Measurements from ENCODE around the gene EIF4G3.

EIF4G3 gene

GRCh38 chr1:20900056-20900455 is 276.6 kb downstream of the EIF4G3 start:
- Histone ChIP-seq H3K36me3 (ENCODE audit: low read length) (peaks cover 14% of the 10 kb centered on the region; the same call in 1 of the 2 replicates), H3K27me3 (ENCODE audit: low read length) (no peaks in the 10 kb centered on the region), H2AFZ (ENCODE audit: low read depth, low read length, severe bottlenecking) (no peak overlapping the region), H3K4me3 (ENCODE audit: insufficient read depth, low read length, poor library complexity, severe bottlenecking) (no peak overlapping the region), H3K79me2 (ENCODE audit: insufficient read depth, low read length) (no peaks in the 10 kb centered on the region), H3K9ac (ENCODE audit: low read length) (no peak overlapping the region), H3K27ac (ENCODE audit: low read depth, low read length) (no peak overlapping the region), H3K9me3 (ENCODE audit: insufficient read depth, low read length) (no peaks in the 10 kb centered on the region), H3K9me2 (replicated peaks; ENCODE audit: insufficient read depth, low read length) (no peaks in the 10 kb centered on the region), H4K20me1 (ENCODE audit: low read depth, low read length) (no peaks in the 10 kb centered on the region), H3K4me2 (ENCODE audit: low read depth, low read length, poor library complexity, severe bottlenecking) (no peak overlapping the region), H3F3A (ENCODE audit: insufficient read depth) (peaks cover 17% of the 10 kb centered on the region; the same call in 1 of the 2 replicates)
- TF ChIP-seq, protein P1, sequence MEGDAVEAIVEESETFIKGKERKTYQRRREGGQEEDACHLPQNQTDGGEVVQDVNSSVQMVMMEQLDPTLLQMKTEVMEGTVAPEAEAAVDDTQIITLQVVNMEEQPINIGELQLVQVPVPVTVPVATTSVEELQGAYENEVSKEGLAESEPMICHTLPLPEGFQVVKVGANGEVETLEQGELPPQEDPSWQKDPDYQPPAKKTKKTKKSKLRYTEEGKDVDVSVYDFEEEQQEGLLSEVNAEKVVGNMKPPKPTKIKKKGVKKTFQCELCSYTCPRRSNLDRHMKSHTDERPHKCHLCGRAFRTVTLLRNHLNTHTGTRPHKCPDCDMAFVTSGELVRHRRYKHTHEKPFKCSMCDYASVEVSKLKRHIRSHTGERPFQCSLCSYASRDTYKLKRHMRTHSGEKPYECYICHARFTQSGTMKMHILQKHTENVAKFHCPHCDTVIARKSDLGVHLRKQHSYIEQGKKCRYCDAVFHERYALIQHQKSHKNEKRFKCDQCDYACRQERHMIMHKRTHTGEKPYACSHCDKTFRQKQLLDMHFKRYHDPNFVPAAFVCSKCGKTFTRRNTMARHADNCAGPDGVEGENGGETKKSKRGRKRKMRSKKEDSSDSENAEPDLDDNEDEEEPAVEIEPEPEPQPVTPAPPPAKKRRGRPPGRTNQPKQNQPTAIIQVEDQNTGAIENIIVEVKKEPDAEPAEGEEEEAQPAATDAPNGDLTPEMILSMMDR (IDR thresholded peaks at IDR 0.05; ENCODE audit: insufficient read depth, low read length, poor library complexity, severe bottlenecking), result no peak
- no peak for TF ChIP-seq EZH2phosphoT487 (conservative IDR thresholded peaks at IDR 0.05; ENCODE audit: low read length)

DNA sequence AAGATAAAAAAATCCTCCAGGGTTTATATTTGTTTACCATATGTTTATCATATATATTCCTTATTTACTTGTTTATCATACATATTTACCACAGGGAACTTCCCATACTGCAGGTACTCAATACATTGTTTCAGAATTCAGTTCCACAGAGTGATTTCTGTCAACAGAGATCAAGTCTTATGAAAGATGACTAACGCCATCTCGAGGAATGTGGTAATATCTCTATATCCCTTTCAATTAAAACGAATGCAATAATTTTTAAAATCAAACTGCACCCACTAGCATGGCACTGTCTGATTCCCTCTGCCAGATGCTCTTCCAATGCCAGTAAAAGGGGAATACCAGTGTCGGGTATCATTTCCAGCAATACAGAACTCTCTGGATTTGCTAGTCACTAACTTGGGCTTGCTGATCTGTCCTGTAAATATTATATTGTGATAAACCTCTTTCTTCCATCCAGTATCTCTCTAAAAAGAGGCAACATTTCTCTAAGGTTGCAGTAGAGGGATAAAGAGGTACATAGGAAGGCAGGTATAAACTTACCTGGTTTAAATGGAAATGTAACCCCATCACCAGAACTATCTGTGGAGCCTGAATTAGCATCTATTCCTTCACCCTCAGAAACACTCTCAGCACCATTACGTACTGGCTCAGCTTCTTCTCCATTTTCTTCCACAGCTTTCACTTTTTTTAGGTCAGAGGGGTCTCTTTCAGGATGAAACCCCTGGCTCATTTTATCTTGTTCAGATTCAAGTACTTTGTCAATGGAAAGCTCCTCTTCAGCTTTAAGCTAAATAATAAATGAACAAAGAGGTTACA is 277.3 kb downstream of the EIF4G3 start:
- Histone ChIP-seq H3K36me3 (ENCODE audit: low read length) (peaks cover 10% of the 10 kb centered on the region; the same call in 1 of the 2 replicates), H3K9me2 (replicated peaks; ENCODE audit: insufficient read depth, low read length) (no peaks in the 10 kb centered on the region), H3K4me3 (ENCODE audit: insufficient read depth, low read length, poor library complexity, severe bottlenecking) (no peak overlapping the region), H3K9ac (ENCODE audit: low read length) (no peak overlapping the region), H3K79me2 (ENCODE audit: insufficient read depth, low read length) (no peaks in the 10 kb centered on the region), H3F3A (ENCODE audit: insufficient read depth) (peaks cover 17% of the 10 kb centered on the region; the same call in 1 of the 2 replicates), H4K20me1 (ENCODE audit: low read depth, low read length) (no peaks in the 10 kb centered on the region), H3K9me3 (ENCODE audit: insufficient read depth, low read length) (no peaks in the 10 kb centered on the region), H3K4me2 (ENCODE audit: low read depth, low read length, poor library complexity, severe bottlenecking) (no peak overlapping the region), H3K27me3 (ENCODE audit: low read length) (no peaks in the 10 kb centered on the region), H2AFZ (ENCODE audit: low read depth, low read length, severe bottlenecking) (no peak overlapping the region), H3K27ac (ENCODE audit: low read depth, low read length) (no peak overlapping the region)
- TF ChIP-seq, protein P1 (IDR thresholded peaks at IDR 0.05; ENCODE audit: insufficient read depth, low read length, poor library complexity, severe bottlenecking), result no peak
- TF ChIP-seq EZH2phosphoT487 (conservative IDR thresholded peaks at IDR 0.05; ENCODE audit: low read length), result no peak

DNA sequence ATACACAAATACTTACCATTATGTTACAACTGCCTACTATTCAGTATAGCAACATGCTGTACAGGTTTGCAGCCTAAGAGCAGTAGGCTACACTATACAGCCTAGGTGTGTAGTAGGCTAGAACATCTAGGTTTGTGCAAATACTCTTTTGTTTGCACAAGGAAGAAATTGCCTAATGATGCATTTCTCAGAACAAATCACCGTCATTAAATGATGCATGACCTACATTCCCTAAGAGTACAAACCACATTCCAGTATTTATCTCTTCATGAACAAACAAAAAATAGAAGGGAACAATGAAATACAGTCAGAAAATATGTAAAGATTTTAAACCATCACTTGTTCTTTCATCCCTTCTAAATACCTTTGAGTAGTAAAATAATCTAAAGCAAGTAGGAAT is 279.9 kb downstream of the EIF4G3 start:
- no peaks in the 10 kb centered on the region for H4K20me1 ChIP-seq (ENCODE audit: low read depth, low read length)
- no peak overlapping the region for H2AFZ ChIP-seq (ENCODE audit: low read depth, low read length, severe bottlenecking)
- no peaks in the 10 kb centered on the region for H3K27me3 ChIP-seq (ENCODE audit: low read length)
- H3F3A ChIP-seq (ENCODE audit: insufficient read depth), result peaks cover 17% of the 10 kb centered on the region; the same call in 1 of the 2 replicates
- H3K9me3 ChIP-seq (ENCODE audit: insufficient read depth, low read length), result no peaks in the 10 kb centered on the region
- H3K4me3 ChIP-seq (ENCODE audit: insufficient read depth, low read length, poor library complexity, severe bottlenecking), result no peak overlapping the region
- TF ChIP-seq EZH2phosphoT487 (conservative IDR thresholded peaks at IDR 0.05; ENCODE audit: low read length), result no peak
- TF ChIP-seq, protein P1 (IDR thresholded peaks at IDR 0.05; ENCODE audit: insufficient read depth, low read length, poor library complexity, severe bottlenecking), result no peak
- no peak overlapping the region for H3K9ac ChIP-seq (ENCODE audit: low read length)
- H3K27ac ChIP-seq (ENCODE audit: low read depth, low read length), result no peak overlapping the region
- H3K9me2 ChIP-seq (replicated peaks; ENCODE audit: insufficient read depth, low read length), result no peaks in the 10 kb centered on the region
- no peak overlapping the region for H3K4me2 ChIP-seq (ENCODE audit: low read depth, low read length, poor library complexity, severe bottlenecking)
- H3K36me3 ChIP-seq (ENCODE audit: low read length), result peaks cover 21% of the 10 kb centered on the region; the same call in 1 of the 2 replicates
- H3K79me2 ChIP-seq (ENCODE audit: insufficient read depth, low read length), result no peaks in the 10 kb centered on the region
